HepG2 (cell line): ENCODE results near the gene ECM1. TPM values are rescaled to one million over a fixed set of nuclear protein-coding genes. Genes with fewer than 3 reads are reported as not detected.

Experiments
- ATM ChIP-seq: fragments of 450-650 bp; IDR thresholded peaks from 2 replicates; pipeline ENCODE4 v1.7.1; 2017; ENCODE audit warnings: mild to moderate bottlenecking, borderline replicate concordance
- DRAP1 ChIP-seq: IDR thresholded peaks from 2 replicates; pipeline ENCODE4 v1.6.1; 2016; ENCODE audit warnings: missing genetic modification reagents, missing compliant biosample characterization
- E2F2 ChIP-seq: sonication (generic); formaldehyde crosslinking; IDR thresholded peaks from 2 replicates; pipeline ENCODE4 v1.4.0; 2020; ENCODE audit warnings: missing genetic modification reagents, borderline replicate concordance
- HNRNPH1 ChIP-seq: fragments of 200-400 bp; formaldehyde crosslinking; optimal IDR thresholded peaks from 2 replicates; pipeline ENCODE3; 2017; ENCODE audit warnings: mild to moderate bottlenecking, low read depth, low read length
- KAT7 ChIP-seq: IDR thresholded peaks from 2 replicates; pipeline ENCODE4 v1.6.1; 2018; ENCODE audit warnings: borderline replicate concordance, missing compliant biosample characterization
- MTF1 ChIP-seq: sonication (generic); formaldehyde crosslinking; IDR thresholded peaks from 2 replicates; pipeline ENCODE4 v1.5.0; 2020; ENCODE audit warnings: missing genetic modification reagents
- NRL ChIP-seq: sonication (generic); formaldehyde crosslinking; IDR thresholded peaks from 2 replicates; pipeline ENCODE4 v1.5.0; 2020; ENCODE audit warnings: missing genetic modification reagents, mild to moderate bottlenecking, moderate library complexity, borderline replicate concordance
- TOPORS ChIP-seq: sonication (generic); formaldehyde crosslinking; IDR thresholded peaks from 2 replicates; pipeline ENCODE4 v1.8.0; 2023; ENCODE audit warnings: mild to moderate bottlenecking, missing genetic modification reagents
- YEATS4 ChIP-seq: sonication (generic); formaldehyde crosslinking; IDR thresholded peaks from 2 replicates; pipeline ENCODE4 v1.4.0; 2020; ENCODE audit warnings: missing genetic modification reagents, borderline replicate concordance
- ZBTB33 ChIP-seq: sonication (generic); formaldehyde crosslinking; IDR thresholded peaks from 2 replicates; pipeline ENCODE4 v1.4.0; 2020; ENCODE audit warnings: missing genetic modification reagents
- ZMYM3 ChIP-seq: sonication (generic); formaldehyde crosslinking; IDR thresholded peaks from 2 replicates; pipeline ENCODE4 v1.5.1; 2020; ENCODE audit warnings: mild to moderate bottlenecking, missing genetic modification reagents
- ZNF407 ChIP-seq: sonication (generic); formaldehyde crosslinking; IDR thresholded peaks from one replicate; pipeline ENCODE4 v1.5.1; 2020; ENCODE audit warnings: mild to moderate bottlenecking, missing genetic modification reagents; ENCODE audit errors: not compliant biosample characterization
- ZNF615 ChIP-seq: sonication (generic); formaldehyde crosslinking; IDR thresholded peaks from 2 replicates; pipeline ENCODE4 v1.5.0; 2020; ENCODE audit warnings: mild to moderate bottlenecking, missing genetic modification reagents, borderline replicate concordance
- ZNF839 ChIP-seq: sonication (generic); formaldehyde crosslinking; IDR thresholded peaks from 2 replicates; pipeline ENCODE4 v1.4.0; 2020; ENCODE audit warnings: missing genetic modification reagents, mild to moderate bottlenecking, borderline replicate concordance
- polyA plus RNA-seq, 8 experiments: library from polyadenylated mRNA; depleted of rRNA in 3 of 8; stranded (reverse) in 7 of 8; unstranded in 1 of 8; fragments of >200 nt; fragmentation: Illumina TruSeq in 4 of 8; extraction: Trizol in 4 of 8; gene quantifications; 2 replicates each; pipeline versions ENCODE4 v1.2.1 to v1.2.3, GENCODE V29; 2011 to 2016; ENCODE audit warnings: low read depth in 4 of 8, missing spikeins in 1 of 8, mixed read lengths in 1 of 8; ENCODE audit not compliant: insufficient read depth in 1 of 8
- total RNA-seq, 5 experiments: library from RNA; depleted of rRNA; stranded (reverse); fragments of >200 nt; fragmentation: Illumina TruSeq; extraction: Trizol; gene quantifications; 2 replicates each; pipeline ENCODE4 v1.2.3, GENCODE V29; 2016; ENCODE audit warnings: low read depth in 1 of 5

The ECM1 gene
- total and polyA plus RNA-seq, 2 of the 13 experiments (the other 11 are each of a cell fraction or from before 2014, with no cell fraction given) = 0.42 to 1.0 TPM

GRCh38 chr1:150486966-150487762 is 20.7 kb upstream of the ECM1 start, which contains the start of gene TARS2 (continued):
- TF ChIP-seq ZBTB33 = peak; percentile 71
- TF ChIP-seq ATM = no peak
- TF ChIP-seq ZNF615 (CRISPR knock-in tag) = 0 out of 2 replicates have a peak, but pooled peaks have one; percentile 70
- TF ChIP-seq ZNF839 (CRISPR knock-in tag) = no peak; the same call in 1 of the 2 replicates
- TF ChIP-seq HNRNPH1 = no peak
- peak; percentile 89 for TF ChIP-seq YEATS4 (CRISPR knock-in tag)
- peak; percentile 84; the same call in 1 of the 2 replicates for TF ChIP-seq ZMYM3 (CRISPR knock-in tag)
- 0 out of 2 replicates have a peak, but pooled peaks have one; percentile 86 for TF ChIP-seq NRL
- TF ChIP-seq TOPORS (CRISPR knock-in tag) = peak; percentile 71; the same call in 1 of the 2 replicates
- TF ChIP-seq DRAP1 (CRISPR knock-in tag) = peak; percentile 80
- TF ChIP-seq ZNF407 (CRISPR knock-in tag) = peak; percentile 48
- peak; percentile 79 for TF ChIP-seq KAT7 (CRISPR knock-in tag)
- 0 out of 2 replicates have a peak, but pooled peaks have one; percentile 44 for TF ChIP-seq E2F2
- TF ChIP-seq MTF1 = no peak
